Left renal pelvis (tissue), 4 donors: Measurements from ENCODE around the gene STRN. TPM values are rescaled to one million over a fixed set of nuclear protein-coding genes. Genes with fewer than 3 reads are reported as not detected.

Experiments used
- DNase-seq, 4 donors: peaks; one replicate each; pipeline ENCODE4 v3.0.0-alpha.2; 2013; ENCODE audit warnings: low read depth in 4 of 4, low spot score in 3 of 4
- polyA plus RNA-seq, 4 donors: library from polyadenylated mRNA; unstranded; fragments of 120-200 nt; gene quantifications; one replicate each; pipeline ENCODE4 v1.2.1, GENCODE V29; 2013; ENCODE audit not compliant: insufficient read length in 4 of 4

Gene STRN
- polyA plus RNA-seq, 4 donors, result 19.1 to 26.7 (median 21.8) TPM

DNA sequence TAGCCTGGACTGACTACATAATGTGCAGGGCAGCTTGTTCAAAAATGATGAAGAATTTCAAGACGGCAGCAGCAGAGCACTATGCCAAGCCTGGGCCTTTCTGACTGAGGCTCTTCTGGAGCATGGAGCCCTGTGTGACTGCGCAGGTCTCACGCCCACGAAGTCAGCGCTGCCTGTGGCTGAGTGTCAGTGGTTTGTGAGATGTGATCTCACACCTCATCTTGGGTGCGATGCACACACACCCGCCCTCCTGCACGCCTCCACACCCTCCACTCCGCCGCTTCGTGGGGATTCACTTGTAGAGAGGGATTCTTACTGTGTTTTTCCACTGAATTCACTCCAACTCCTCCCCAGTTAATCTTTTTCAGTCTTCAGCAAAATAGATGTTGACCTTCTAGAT, 166.0 kb downstream of the STRN start:
- DNase-seq, result no peak

GRCh38 chr2:36798724-36799123, 167.6 kb downstream of the STRN start:
- DNase-seq, result no peak

DNA sequence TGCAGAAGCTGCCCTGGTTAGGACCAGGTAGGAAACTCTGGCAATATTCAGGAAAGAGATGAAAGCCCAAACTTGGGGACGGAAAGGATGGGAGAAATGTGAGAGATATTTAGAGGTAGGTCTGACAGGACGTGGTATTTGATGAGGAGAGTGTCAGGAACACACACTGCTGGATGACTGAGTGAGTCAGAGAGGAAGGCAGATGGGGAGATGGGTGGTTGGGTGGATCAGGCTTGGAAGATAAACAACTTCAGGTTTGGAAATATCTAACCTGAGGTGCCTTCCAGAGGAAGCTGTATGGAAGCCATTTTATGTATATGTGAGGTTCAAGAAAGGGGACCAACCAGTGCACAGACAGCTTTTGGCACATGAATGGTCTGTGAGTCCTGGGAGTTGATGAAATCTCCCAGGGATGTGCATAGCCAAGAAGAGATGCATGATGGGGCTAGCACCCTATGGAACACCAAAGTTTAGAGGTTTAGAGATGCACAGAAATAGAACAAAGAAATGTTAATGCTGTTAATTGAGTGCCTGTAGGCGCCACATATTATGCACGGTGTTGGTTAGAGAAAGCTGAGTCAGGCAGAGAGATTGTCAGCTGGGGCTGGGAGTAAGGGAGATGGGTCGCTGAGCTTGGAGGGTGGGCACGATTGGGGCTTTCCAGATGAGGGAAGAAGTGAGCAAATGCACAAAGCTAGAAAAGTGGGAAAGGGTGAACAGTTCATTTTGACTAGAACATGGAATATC, 168.8 kb downstream of the STRN start:
- DNase-seq, result no peak

Other genes starting within 250 kb of the STRN start
- 10 to 100 TPM; 19.6 to 24.9 (median 23.3) TPM for gene HEATR5B, start 117.8 kb upstream of the STRN start, polyA plus RNA-seq
- gene GPATCH11, start 118.0 kb upstream of the STRN start, polyA plus RNA-seq, result 10 to 100 TPM; 10.6 to 12.1 (median 11.3) TPM
- gene EIF2AK2, start 190.4 kb upstream of the STRN start, polyA plus RNA-seq, result 10 to 100 TPM; 33.1 to 40.7 (median 38.5) TPM
- gene SULT6B1, start 222.1 kb upstream of the STRN start, polyA plus RNA-seq, result not detected
- gene CEBPZOS, start 230.0 kb upstream of the STRN start, polyA plus RNA-seq, result 10 to 100 TPM; 46.3 to 60.3 (median 59.8) TPM